Calu3 (cell line): Measurements from ENCODE around the gene GPR146. TPM values are rescaled to one million over a fixed set of nuclear protein-coding genes. Genes with fewer than 3 reads are reported as not detected.

Experiments used
- BruUV-seq: library from RNA; stranded (reverse); fragments of 400-500 nt; replicated peaks from 2 replicates; lab custom pipeline; 2021; lab: Mats Ljungman, UMichigan
- CTCF ChIA-PET: fragments of 300-600 bp; sonication (Branson Sonifier 250); formaldehyde crosslinking; loops from one replicate; lab custom pipeline; 2022; ENCODE audit warnings: antibody characterized with exemption; lab: Charles Lee
- DNase-seq: peaks from one replicate; pipeline ENCODE4 v3.0.0; 2022
- H3K27ac Mint-ChIP-seq: one replicate; pipeline ENCODE4 v1.8.0; 2022; ENCODE audit warnings: mixed read lengths; ENCODE audit not compliant: unreplicated experiment
- H3K27me3 Mint-ChIP-seq: one replicate; pipeline ENCODE4 v1.8.0; 2022; ENCODE audit warnings: mixed read lengths; ENCODE audit not compliant: unreplicated experiment
- H3K36me3 Mint-ChIP-seq: one replicate; pipeline ENCODE4 v1.8.0; 2022; ENCODE audit warnings: mild to moderate bottlenecking, moderate library complexity, mixed read lengths; ENCODE audit not compliant: insufficient read depth, unreplicated experiment
- H3K4me1 Mint-ChIP-seq: one replicate; pipeline ENCODE4 v1.8.0; 2022; ENCODE audit warnings: mild to moderate bottlenecking, low read depth, mixed read lengths; ENCODE audit not compliant: unreplicated experiment
- H3K4me3 Mint-ChIP-seq: one replicate; pipeline ENCODE4 v1.8.0; 2022; ENCODE audit warnings: mild to moderate bottlenecking, low read depth, moderate library complexity, mixed read lengths; ENCODE audit not compliant: unreplicated experiment
- H3K9me3 Mint-ChIP-seq: one replicate; pipeline ENCODE4 v1.8.0; 2022; ENCODE audit warnings: low read depth, mixed read lengths; ENCODE audit not compliant: unreplicated experiment
- CTCF ChIP-seq: fragments of 200-600 bp; IDR thresholded peaks from one replicate; pipeline ENCODE4 v1.8.0; 2022; ENCODE audit warnings: antibody characterized with exemption; ENCODE audit not compliant: unreplicated experiment
- intact Hi-C: fragments of 100-400 bp; cut with micrococcal nuclease; formaldehyde crosslinking; loops from one replicate; pipeline ENCODE4 v1.10.0; 2022; ENCODE audit not compliant: unreplicated experiment
- total RNA-seq: library from RNA; stranded (reverse); gene quantifications from 2 replicates; pipeline ENCODE4 v1.2.3, GENCODE V29; 2022

The GPR146 gene
- total RNA-seq, 1 experiment from 2014 or later: 0.66 TPM

DNA sequence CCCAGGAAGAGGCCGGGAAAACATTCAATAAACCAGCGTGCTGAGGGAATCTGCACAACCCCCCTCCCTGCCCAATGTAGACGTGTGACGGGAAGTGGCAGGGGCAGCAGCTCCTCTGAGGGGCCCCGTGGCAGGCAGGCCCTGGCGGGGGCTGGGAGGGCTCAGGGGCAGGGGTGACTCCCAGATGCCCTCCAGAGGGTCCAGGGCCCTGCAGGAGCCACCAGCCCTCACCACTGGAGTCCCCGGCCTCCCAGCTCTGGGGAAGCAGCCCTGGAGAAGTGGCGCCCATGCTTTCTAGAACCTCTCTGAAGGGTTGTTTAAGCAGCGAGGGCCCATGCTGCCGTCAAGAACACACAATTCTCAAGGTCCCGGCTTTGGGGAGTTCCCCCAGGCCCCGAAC, 35.2 kb downstream of the GPR146 start:
- CTCF ChIA-PET: interaction anchor here (0.7 kb wide), 1 partner anchor 14 kb away, joined by 3 read pairs; no protein-coding TSS in a partner anchor
- DNase-seq: no peak
- no TSS peak for BruUV-seq
- H3K27me3 Mint-ChIP-seq: no peaks in the 10 kb centered on the region
- H3K27ac Mint-ChIP-seq: no peak overlapping the region
- peaks cover 8% of the 10 kb centered on the region for H3K4me1 Mint-ChIP-seq
- peaks cover 7% of the 10 kb centered on the region for H3K36me3 Mint-ChIP-seq
- intact Hi-C loops: no loop called here
- no peak for TF ChIP-seq CTCF
- no peaks in the 10 kb centered on the region for H3K9me3 Mint-ChIP-seq
- no peak overlapping the region for H3K4me3 Mint-ChIP-seq

DNA sequence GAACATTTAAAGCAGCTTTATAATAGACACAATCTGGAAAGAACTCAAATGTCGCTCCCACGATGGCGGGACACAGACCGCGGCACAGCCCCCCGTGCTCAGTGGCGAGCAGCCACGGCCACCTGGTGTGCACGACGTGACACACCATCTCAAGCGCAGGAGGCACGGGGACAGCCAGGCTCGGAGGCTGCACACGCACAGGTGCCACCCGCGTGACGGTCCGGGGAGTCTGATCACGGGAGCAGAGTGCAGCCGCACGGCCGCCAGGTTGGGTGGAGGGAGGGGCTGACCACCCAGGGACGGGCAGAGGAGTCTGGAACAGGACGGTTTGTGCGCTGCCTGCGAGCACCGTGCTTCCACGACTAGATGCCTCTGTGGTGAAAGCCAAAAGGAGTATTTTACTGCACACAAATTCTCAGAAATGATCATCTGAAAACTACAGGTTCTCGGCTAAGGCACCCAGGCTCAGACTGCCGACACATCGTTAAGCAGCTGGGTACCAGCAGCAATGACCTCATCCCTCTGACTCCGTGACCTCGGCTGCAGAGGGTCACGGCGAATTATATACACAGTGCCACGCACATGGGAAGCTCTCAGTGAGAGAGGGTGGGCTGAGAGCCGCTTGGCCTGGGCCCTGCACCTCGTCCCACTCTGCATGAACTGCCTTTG, 36.0 kb downstream of the GPR146 start:
- H3K9me3 Mint-ChIP-seq: no peaks in the 10 kb centered on the region
- no TSS peak for BruUV-seq
- peaks cover 4% of the 10 kb centered on the region for H3K36me3 Mint-ChIP-seq
- DNase-seq: no peak
- CTCF ChIA-PET: no interaction called here
- no peak overlapping the region for H3K27ac Mint-ChIP-seq
- peaks cover 8% of the 10 kb centered on the region for H3K4me1 Mint-ChIP-seq
- TF ChIP-seq CTCF: no peak
- intact Hi-C loops: no loop called here
- no peak overlapping the region for H3K4me3 Mint-ChIP-seq
- H3K27me3 Mint-ChIP-seq: no peaks in the 10 kb centered on the region

DNA sequence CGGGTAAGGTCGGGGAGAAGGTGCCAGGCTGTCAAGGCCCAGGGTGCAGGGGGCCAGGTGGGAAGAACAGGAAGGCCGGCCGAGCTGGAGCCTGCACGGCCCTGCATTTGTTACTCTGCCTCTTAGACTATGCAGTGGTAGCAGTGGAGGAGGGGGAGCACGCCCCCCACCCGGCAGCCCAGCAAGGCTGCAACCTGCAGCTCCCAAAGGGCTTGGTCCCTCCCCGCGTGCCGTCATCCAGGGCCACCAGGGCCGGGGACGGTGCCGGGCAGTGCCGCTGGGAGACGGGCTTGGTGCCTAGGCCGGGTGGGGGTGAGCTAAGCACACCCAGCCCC, 36.5 kb downstream of the GPR146 start:
- Mint-ChIP-seq H3K9me3 (no peaks in the 10 kb centered on the region), H3K4me1 (peaks cover 5% of the 10 kb centered on the region), H3K36me3 (peaks cover 2% of the 10 kb centered on the region), H3K27ac (no peak overlapping the region), H3K27me3 (no peaks in the 10 kb centered on the region), H3K4me3 (no peak overlapping the region)
- CTCF ChIA-PET: no interaction called here
- BruUV-seq: no TSS peak
- DNase-seq: no peak
- TF ChIP-seq CTCF: no peak
- intact Hi-C loops: no loop called here

DNA sequence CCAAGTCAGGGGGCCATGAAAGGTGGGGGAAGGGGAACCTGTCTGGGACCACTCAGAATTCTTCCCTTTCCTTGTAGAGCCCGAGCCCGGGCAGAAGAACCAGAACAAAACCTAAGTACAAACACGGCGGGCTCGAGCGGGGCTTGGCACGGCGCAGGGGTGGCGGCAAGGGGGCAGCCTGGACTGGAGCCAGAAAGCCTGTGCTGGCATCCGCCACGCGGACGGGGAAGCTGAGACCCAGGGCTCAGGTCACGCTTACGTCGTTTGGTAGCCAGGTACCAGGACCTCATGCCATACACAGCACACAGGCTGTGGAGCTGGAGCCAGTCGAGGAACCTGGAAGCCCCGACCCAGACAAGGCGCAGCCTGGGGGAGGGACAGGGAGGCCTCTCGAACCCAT, 37.0 kb downstream of the GPR146 start:
- Mint-ChIP-seq H3K4me3 (no peak overlapping the region), H3K27ac (no peak overlapping the region), H3K4me1 (peaks cover under 1% of the 10 kb centered on the region), H3K27me3 (no peaks in the 10 kb centered on the region), H3K36me3 (no peaks in the 10 kb centered on the region), H3K9me3 (no peaks in the 10 kb centered on the region)
- DNase-seq: no peak
- no TSS peak for BruUV-seq
- no peak for TF ChIP-seq CTCF
- CTCF ChIA-PET: no interaction called here
- intact Hi-C loops: no loop called here
